Renal cortex interstitium (tissue), 11 donors: Measurements from ENCODE around the gene DUT. TPM values are rescaled to one million over a fixed set of nuclear protein-coding genes. Genes with fewer than 3 reads are reported as not detected.
A peak's percentile ranks its signal among the peaks of the same experiment; 100 is the strongest.

Experiments
- DNase-seq, 11 donors: peaks; one replicate each; pipeline ENCODE4 v3.0.0-alpha.2; 2013; ENCODE audit warnings: low read depth in 9 of 11, low spot score in 4 of 11; ENCODE audit errors: extremely low read depth in 1 of 11
- polyA plus RNA-seq, 3 donors: library from polyadenylated mRNA; unstranded; fragments of 120-200 nt; gene quantifications; one replicate each; pipeline ENCODE4 v1.2.1, GENCODE V29; 2013; ENCODE audit not compliant: insufficient read length in 3 of 3

DUT gene
- polyA plus RNA-seq, 3 donors: 155 to 172 (median 160) TPM

GRCh38 chr15:48352474-48353072, 21.3 kb downstream of the DUT start:
- DNase-seq: peak in 9 of 11 donors; percentile 36 to 75 (median 54)

- DNase-seq: no peak
These were observed 23.6 kb downstream of the DUT start for GRCh38 chr15:48354694-48355303.

- peak in 1 of 11 donors; percentile 35 for DNase-seq
These were observed 24.1 kb downstream of the DUT start for GRCh38 chr15:48355377-48355776.

- DNase-seq: peak in 5 of 11 donors; percentile 29 to 38 (median 34)
These were observed 27.3 kb downstream of the DUT start for GRCh38 chr15:48358229-48359152.

- no peak for DNase-seq
These were observed 29.6 kb downstream of the DUT start for GRCh38 chr15:48360841-48361240.

GRCh38 chr15:48361685-48362084, 30.5 kb downstream of the DUT start:
- no peak for DNase-seq

- no peak for DNase-seq
These were observed 32.2 kb downstream of the DUT start for GRCh38 chr15:48363474-48363873.

- DNase-seq: no peak
These were observed 34.3 kb downstream of the DUT start for GRCh38 chr15:48365575-48365974.

- DNase-seq: no peak
These were observed 35.5 kb downstream of the DUT start for GRCh38 chr15:48366584-48367312.

GRCh38 chr15:48367483-48367882, 36.3 kb downstream of the DUT start:
- DNase-seq: no peak

GRCh38 chr15:48370460-48370859, 39.2 kb downstream of the DUT start:
- no peak for DNase-seq

- DNase-seq: no peak
These were observed 40.3 kb downstream of the DUT start for GRCh38 chr15:48371550-48371949.

- DNase-seq: no peak
These were observed 40.7 kb downstream of the DUT start for GRCh38 chr15:48371961-48372360.

- DNase-seq: no peak
These were observed 42.7 kb downstream of the DUT start for GRCh38 chr15:48373821-48374451.

- DNase-seq: no peak
These were observed 43.2 kb downstream of the DUT start for GRCh38 chr15:48374472-48374871.

GRCh38 chr15:48375767-48376166, 44.5 kb downstream of the DUT start:
- DNase-seq: no peak

- DNase-seq: no peak
These were observed 49.0 kb downstream of the DUT start for GRCh38 chr15:48380198-48380597.

- DNase-seq: no peak
These were observed 50.6 kb downstream of the DUT start for GRCh38 chr15:48381861-48382260.

- no peak for DNase-seq
These were observed 51.8 kb downstream of the DUT start for GRCh38 chr15:48383031-48383430.
